Vagina (tissue), 2 donors: Measurements from ENCODE around the gene UBR4.

Experiments used
- POLR2A ChIP-seq, 2 donors: fragments of 450-650 bp; IDR thresholded peaks; one replicate each; pipeline ENCODE4 v1.6.1; 2017; ENCODE audit warnings: antibody characterized with exemption in 2 of 2, mild to moderate bottlenecking in 2 of 2, moderate library complexity in 2 of 2
- TF ChIP-seq, protein P1 (sequence below), 3 experiments: fragments of 450-650 bp in 2 of 3; fragments of 200-600 bp in 1 of 3; sonication (generic) in 1 of 3; IDR thresholded peaks; one replicate each; pipeline ENCODE4 v1.5.1; 2017 to 2019; ENCODE audit warnings: antibody characterized with exemption in 3 of 3, mild to moderate bottlenecking in 2 of 3, moderate library complexity in 2 of 3

DNA sequence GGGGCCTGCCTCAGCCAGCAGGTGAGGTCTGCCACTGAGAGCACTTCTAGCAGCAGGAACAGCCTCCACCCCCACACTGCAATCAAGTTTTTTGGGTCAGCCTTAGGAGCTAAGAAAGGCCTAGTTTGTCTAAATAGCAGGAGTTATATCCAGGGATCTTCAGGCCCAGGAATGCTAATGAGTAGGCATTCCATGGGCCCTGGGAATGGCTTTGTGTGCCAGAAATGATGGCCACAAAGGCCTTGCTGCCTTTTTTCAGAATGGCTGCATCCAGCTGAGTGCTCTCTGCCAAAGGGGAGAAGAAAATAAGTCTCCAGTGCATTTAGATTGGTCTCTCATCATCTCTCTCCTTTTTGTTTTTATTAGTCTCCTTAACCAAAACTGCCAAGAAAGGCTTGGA is 44.4 kb upstream of the UBR4 start:
- no peak for TF ChIP-seq POLR2A (IDR thresholded peaks at IDR 0.05)
- TF ChIP-seq, protein P1, sequence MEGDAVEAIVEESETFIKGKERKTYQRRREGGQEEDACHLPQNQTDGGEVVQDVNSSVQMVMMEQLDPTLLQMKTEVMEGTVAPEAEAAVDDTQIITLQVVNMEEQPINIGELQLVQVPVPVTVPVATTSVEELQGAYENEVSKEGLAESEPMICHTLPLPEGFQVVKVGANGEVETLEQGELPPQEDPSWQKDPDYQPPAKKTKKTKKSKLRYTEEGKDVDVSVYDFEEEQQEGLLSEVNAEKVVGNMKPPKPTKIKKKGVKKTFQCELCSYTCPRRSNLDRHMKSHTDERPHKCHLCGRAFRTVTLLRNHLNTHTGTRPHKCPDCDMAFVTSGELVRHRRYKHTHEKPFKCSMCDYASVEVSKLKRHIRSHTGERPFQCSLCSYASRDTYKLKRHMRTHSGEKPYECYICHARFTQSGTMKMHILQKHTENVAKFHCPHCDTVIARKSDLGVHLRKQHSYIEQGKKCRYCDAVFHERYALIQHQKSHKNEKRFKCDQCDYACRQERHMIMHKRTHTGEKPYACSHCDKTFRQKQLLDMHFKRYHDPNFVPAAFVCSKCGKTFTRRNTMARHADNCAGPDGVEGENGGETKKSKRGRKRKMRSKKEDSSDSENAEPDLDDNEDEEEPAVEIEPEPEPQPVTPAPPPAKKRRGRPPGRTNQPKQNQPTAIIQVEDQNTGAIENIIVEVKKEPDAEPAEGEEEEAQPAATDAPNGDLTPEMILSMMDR (IDR thresholded peaks at IDR 0.05) = no peak
